WERI-Rb-1 (cell line): ENCODE measurements around the gene HYCC2.
"Not testable (repeated sequence)": the region's sequence is repeated elsewhere in the genome, so short reads cannot be mapped to it uniquely, and the experiment has no call there.

Experiments
- DNase-seq: peaks from one replicate; pipeline ENCODE4 v3.0.0-alpha.2; 2020
- H3K27ac ChIP-seq: fragments of 250-450 bp; sonication (Bioruptor Pico); 2 replicates; pipeline ENCODE4 v1.5.1; 2020; ENCODE audit warnings: mild to moderate bottlenecking, moderate library complexity
- H3K27me3 ChIP-seq: fragments of 250-450 bp; sonication (Bioruptor Pico); 2 replicates; pipeline ENCODE4 v1.5.1; 2021; ENCODE audit warnings: mild to moderate bottlenecking, low read depth, moderate library complexity; ENCODE audit not compliant: insufficient read depth, severe bottlenecking
- H3K36me3 ChIP-seq: fragments of 250-450 bp; sonication (Bioruptor Pico); 2 replicates; pipeline ENCODE4 v1.5.1; 2020; ENCODE audit warnings: mild to moderate bottlenecking, moderate library complexity
- H3K4me3 ChIP-seq: 2 replicates; pipeline ENCODE4 v1.5.1; 2011; ENCODE audit warnings: low read depth, mild to moderate bottlenecking, control low read depth, low read length
- H3K9me3 ChIP-seq: fragments of 250-450 bp; sonication (Bioruptor Pico); 2 replicates; pipeline ENCODE4 v1.5.1; 2021; ENCODE audit warnings: mild to moderate bottlenecking, moderate library complexity; ENCODE audit not compliant: severe bottlenecking
- TF ChIP-seq, protein P1 (sequence below): IDR thresholded peaks from 2 replicates; pipeline ENCODE4 v1.5.1; 2011; ENCODE audit warnings: low read depth, mild to moderate bottlenecking, control low read depth, inconsistent platforms, low read length

Gene HYCC2

DNA sequence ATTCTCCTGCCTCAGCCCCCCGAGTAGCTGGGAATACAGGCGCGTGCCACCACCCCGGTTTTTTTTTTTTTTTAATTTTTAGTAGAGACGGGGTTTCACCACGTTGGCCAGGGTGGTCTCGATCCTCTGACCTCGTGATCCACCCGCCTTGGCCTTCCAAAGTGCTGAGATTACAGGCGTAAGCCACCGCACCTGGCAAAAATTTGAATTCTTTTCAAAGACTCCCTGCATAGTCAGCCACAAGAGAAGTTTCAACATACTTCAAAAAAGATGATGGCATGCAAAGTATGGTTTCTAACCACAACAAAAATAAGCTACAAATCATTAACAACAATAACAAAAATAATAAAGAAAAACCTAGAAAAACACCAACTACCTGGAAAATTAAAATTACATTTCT is 22.0 kb downstream of the HYCC2 start:
- TF ChIP-seq, protein P1, sequence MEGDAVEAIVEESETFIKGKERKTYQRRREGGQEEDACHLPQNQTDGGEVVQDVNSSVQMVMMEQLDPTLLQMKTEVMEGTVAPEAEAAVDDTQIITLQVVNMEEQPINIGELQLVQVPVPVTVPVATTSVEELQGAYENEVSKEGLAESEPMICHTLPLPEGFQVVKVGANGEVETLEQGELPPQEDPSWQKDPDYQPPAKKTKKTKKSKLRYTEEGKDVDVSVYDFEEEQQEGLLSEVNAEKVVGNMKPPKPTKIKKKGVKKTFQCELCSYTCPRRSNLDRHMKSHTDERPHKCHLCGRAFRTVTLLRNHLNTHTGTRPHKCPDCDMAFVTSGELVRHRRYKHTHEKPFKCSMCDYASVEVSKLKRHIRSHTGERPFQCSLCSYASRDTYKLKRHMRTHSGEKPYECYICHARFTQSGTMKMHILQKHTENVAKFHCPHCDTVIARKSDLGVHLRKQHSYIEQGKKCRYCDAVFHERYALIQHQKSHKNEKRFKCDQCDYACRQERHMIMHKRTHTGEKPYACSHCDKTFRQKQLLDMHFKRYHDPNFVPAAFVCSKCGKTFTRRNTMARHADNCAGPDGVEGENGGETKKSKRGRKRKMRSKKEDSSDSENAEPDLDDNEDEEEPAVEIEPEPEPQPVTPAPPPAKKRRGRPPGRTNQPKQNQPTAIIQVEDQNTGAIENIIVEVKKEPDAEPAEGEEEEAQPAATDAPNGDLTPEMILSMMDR, result no peak
- Histone ChIP-seq H3K36me3 (peaks cover 3% of the 10 kb centered on the region; the same call in 1 of the 2 replicates), H3K4me3 (no peak overlapping the region), H3K27me3 (no peaks in the 10 kb centered on the region), H3K9me3 (no peaks in the 10 kb centered on the region), H3K27ac (no peak overlapping the region)
- no peak for DNase-seq

- H3K36me3 ChIP-seq, result peaks cover 12% of the 10 kb centered on the region
- no peaks in the 10 kb centered on the region for H3K27me3 ChIP-seq
- TF ChIP-seq, protein P1, result no peak
These were observed 24.6 kb downstream of the HYCC2 start for GRCh38 chr2:201046881-201047280.

DNA sequence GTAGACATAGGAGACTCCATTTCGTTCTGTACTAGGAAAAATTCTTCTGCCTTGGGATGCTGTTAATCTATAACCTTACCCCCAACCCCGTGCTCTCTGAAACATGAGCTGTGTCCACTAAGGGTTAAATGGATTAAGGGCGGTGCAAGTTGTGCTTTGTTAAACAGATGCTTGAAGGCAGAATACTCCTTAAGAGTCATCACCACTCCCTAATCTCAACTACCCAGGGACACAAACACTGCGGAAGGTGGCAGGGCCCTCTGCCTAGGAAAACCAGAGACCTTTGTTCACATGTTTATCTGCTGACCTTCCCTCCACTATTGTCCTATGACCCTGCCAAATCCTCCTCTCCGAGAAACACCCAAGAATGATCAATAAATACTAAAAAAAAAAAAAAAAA is 28.4 kb downstream of the HYCC2 start:
- not testable (repeated sequence) for H3K27ac ChIP-seq
- peaks cover 12% of the 10 kb centered on the region for H3K36me3 ChIP-seq

More at GRCh38 chr2:201046881-201047280, 24.6 kb downstream of the HYCC2 start:
- no peaks in the 10 kb centered on the region for H3K9me3 ChIP-seq
- DNase-seq, result no peak
- H3K27ac ChIP-seq, result no peak overlapping the region
- H3K4me3 ChIP-seq, result no peak overlapping the region

DNA sequence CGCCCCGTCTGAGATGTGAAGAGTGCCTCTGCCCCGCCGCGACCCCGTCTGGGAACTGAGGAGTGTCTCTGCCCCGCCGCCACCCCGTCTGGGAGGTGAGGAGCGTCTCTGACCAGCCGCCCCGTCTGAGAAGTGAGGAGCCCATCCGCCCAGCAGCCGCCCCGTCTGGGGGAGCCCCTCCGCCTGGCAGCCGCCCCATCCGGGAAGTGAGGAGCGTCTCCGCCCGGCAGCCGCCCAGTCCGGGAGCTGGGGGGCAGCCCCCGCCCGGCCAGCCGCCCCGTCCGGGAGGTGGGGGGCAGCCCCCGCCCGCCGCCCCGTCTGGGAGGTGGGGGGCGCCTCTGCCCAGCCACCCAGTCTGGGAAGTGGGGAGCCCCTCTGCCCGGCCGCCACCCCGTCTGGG is 29.0 kb downstream of the HYCC2 start:
- H3K4me3 ChIP-seq, H3K9me3 ChIP-seq: not testable (repeated sequence)
- peaks cover 12% of the 10 kb centered on the region for H3K36me3 ChIP-seq

More for the DNA sequence above, 28.4 kb downstream of the HYCC2 start:
- not testable (repeated sequence) for H3K4me3 ChIP-seq, H3K27me3 ChIP-seq, DNase-seq, H3K9me3 ChIP-seq

GRCh38 chr2:201040867-201041628 is 30.4 kb downstream of the HYCC2 start:
- no peak for DNase-seq
- no peaks in the 10 kb centered on the region for H3K9me3 ChIP-seq
- H3K4me3 ChIP-seq, result no peak overlapping the region
- no peaks in the 10 kb centered on the region for H3K27me3 ChIP-seq
- H3K36me3 ChIP-seq, result peaks cover 12% of the 10 kb centered on the region
- TF ChIP-seq, protein P1, result no peak
- H3K27ac ChIP-seq, result no peak overlapping the region

More for the DNA sequence above, 29.0 kb downstream of the HYCC2 start:
- not testable (repeated sequence) for DNase-seq, H3K27ac ChIP-seq, H3K27me3 ChIP-seq

DNA sequence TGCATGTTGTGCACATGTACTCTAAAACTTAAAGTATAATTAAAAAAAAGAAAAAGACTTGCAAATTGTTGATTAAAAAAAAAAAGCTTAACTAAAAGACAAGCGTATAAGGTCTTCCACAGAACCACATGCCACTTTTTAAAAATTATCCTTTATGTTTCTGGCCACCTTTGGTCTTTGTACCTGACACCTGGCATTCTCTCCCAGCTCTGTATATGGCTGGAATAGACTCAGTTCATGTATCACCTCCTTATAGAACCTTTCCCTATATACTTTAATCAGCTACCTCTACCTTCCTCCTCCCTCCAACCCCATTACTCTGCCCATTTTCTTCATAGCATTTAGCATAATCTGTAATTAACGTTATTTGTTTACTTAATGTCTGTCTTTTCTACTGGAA is 32.6 kb downstream of the HYCC2 start:
- DNase-seq, result no peak
- H3K9me3 ChIP-seq, result no peaks in the 10 kb centered on the region
- TF ChIP-seq, protein P1, result no peak
- peaks cover 4% of the 10 kb centered on the region for H3K36me3 ChIP-seq
- no peak overlapping the region for H3K27ac ChIP-seq
- H3K4me3 ChIP-seq, result no peak overlapping the region
- H3K27me3 ChIP-seq, result no peaks in the 10 kb centered on the region

GRCh38 chr2:201038361-201038760 is 33.1 kb downstream of the HYCC2 start:
- not testable (repeated sequence) for H3K4me3 ChIP-seq, H3K36me3 ChIP-seq, DNase-seq, H3K27ac ChIP-seq, H3K27me3 ChIP-seq, H3K9me3 ChIP-seq

GRCh38 chr2:201034355-201034754 is 37.1 kb downstream of the HYCC2 start:
- not testable (repeated sequence) for H3K27me3 ChIP-seq, DNase-seq, H3K9me3 ChIP-seq, H3K27ac ChIP-seq, H3K36me3 ChIP-seq, H3K4me3 ChIP-seq
